ENCODE measurements around the gene PKNOX2. TPM values are rescaled to one million over a fixed set of nuclear protein-coding genes. Genes with fewer than 3 reads are reported as not detected.
A peak's percentile ranks its signal among the peaks of the same experiment; 100 is the strongest.

The PKNOX2 gene
- total RNA-seq, 6 experiments from 2014 or later: 0.09 to 0.31 (median 0.14) TPM

- DNase-seq (peak in 1 of 3 donors; percentile 21), ATAC-seq (peak in 2 of 4 donors; percentile 19 to 36)
- Histone ChIP-seq H3K27me3 (no peaks in the 10 kb centered on the region), H3K36me3 (no peaks in the 10 kb centered on the region), H3K4me3 (no peak overlapping the region), H3K9me3 (no peaks in the 10 kb centered on the region), H3K27ac (no peak overlapping the region), H3K4me1 (no peaks in the 10 kb centered on the region)
- TF ChIP-seq POLR2A (IDR thresholded peaks at IDR 0.05): no peak
- peak in 3 of 4 donors; percentile 15 to 26 (median 17) for TF ChIP-seq CTCF (IDR thresholded peaks at IDR 0.05)
- intact Hi-C loops (cut with DNase I): no loop called here
- 40% methylated on average over 4 of the region's 15 CpGs for WGBS (ENCODE audit: insufficient coverage, low coverage, low lambda C conversion rate, missing lambda C conversion rate)
Observed at GRCh38 chr11:125224391-125225021, 60.0 kb downstream of the PKNOX2 start.

GRCh38 chr11:125225401-125225800 lies 60.9 kb downstream of the PKNOX2 start:
- H3K36me3 ChIP-seq: no peaks in the 10 kb centered on the region
- no peaks in the 10 kb centered on the region for H3K4me1 ChIP-seq
- TF ChIP-seq CTCF (IDR thresholded peaks at IDR 0.05) (no peak), POLR2A (IDR thresholded peaks at IDR 0.05) (no peak)
- no peaks in the 10 kb centered on the region for H3K9me3 ChIP-seq
- no peak overlapping the region for H3K27ac ChIP-seq
- no CpG with 5 or more reads among the region's 2 CpGs for WGBS (ENCODE audit: insufficient coverage, low coverage, low lambda C conversion rate, missing lambda C conversion rate)
- DNase-seq: peak in 1 of 3 donors; percentile 38
- no peak overlapping the region for H3K4me3 ChIP-seq
- no peak for ATAC-seq
- intact Hi-C loops (cut with DNase I): no loop called here
- H3K27me3 ChIP-seq: no peaks in the 10 kb centered on the region

- no peaks in the 10 kb centered on the region for H3K9me3 ChIP-seq
- no peaks in the 10 kb centered on the region for H3K4me1 ChIP-seq
- H3K4me3 ChIP-seq: no peak overlapping the region
- TF ChIP-seq POLR2A (IDR thresholded peaks at IDR 0.05) (no peak), CTCF (IDR thresholded peaks at IDR 0.05) (no peak)
- H3K27ac ChIP-seq: no peak overlapping the region
- DNase-seq (no peak), ATAC-seq (no peak)
- H3K27me3 ChIP-seq: no peaks in the 10 kb centered on the region
- H3K36me3 ChIP-seq: no peaks in the 10 kb centered on the region
- WGBS (ENCODE audit: insufficient coverage, low coverage, low lambda C conversion rate, missing lambda C conversion rate): 49% methylated on average over 2 of the region's 2 CpGs
- intact Hi-C loops (cut with DNase I): no loop called here
Observed at GRCh38 chr11:125226031-125226430, 61.5 kb downstream of the PKNOX2 start.

- TF ChIP-seq CTCF (IDR thresholded peaks at IDR 0.05) (no peak), POLR2A (IDR thresholded peaks at IDR 0.05) (no peak)
- H3K36me3 ChIP-seq: no peaks in the 10 kb centered on the region
- ATAC-seq: no peak
- H3K9me3 ChIP-seq: no peaks in the 10 kb centered on the region
- intact Hi-C loops (cut with DNase I): no loop called here
- DNase-seq: no peak
- 53% methylated on average over 4 of the region's 4 CpGs for WGBS (ENCODE audit: insufficient coverage, low coverage, low lambda C conversion rate, missing lambda C conversion rate)
- no peaks in the 10 kb centered on the region for H3K27me3 ChIP-seq
- no peak overlapping the region for H3K27ac ChIP-seq
- H3K4me1 ChIP-seq: no peaks in the 10 kb centered on the region
- H3K4me3 ChIP-seq: no peak overlapping the region
Observed at GRCh38 chr11:125226706-125227105, 62.2 kb downstream of the PKNOX2 start.
